ENCODE measurements around the gene CASP2. TPM values are rescaled to one million over a fixed set of nuclear protein-coding genes. Genes with fewer than 3 reads are reported as not detected.

Gene CASP2
- polyA plus RNA-seq (ENCODE audit: insufficient read length in 3 of 3): 10 to 100 TPM; 46.9 to 47.8 (median 47.4) TPM

GRCh38 chr7:143287935-143288826 lies at the start of gene CASP2:
Gene CASP2, plus strand, starts transcription at chr7:143288351. Its CDS starts 105 bp downstream, at chr7:143288456.
- DNase-seq (ENCODE audit: low read depth in 3 of 3, low spot score in 2 of 3): peak in 2 of 3 donors; percentile 90 to 91

DNA sequence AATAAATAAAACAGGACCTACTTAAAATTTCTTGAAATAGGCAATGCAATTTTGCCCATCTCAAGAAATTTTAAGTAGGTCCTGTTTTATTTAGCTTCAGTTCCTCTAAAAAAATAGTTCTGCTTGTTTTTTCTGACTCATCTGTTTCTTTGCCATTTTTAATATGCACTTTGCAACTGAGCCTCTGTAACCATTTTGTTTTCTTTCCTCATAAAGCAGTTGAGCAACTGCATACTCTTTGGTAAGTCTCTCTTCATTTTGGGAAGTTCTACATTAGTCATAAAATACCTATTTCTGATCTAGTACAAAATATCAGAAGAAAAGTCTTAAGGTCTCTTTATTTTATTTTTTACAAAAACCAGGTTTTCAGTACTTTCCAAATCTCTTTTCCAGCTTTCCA lies 48.3 kb upstream of the CASP2 start:
- no peak for DNase-seq (ENCODE audit: low read depth in 3 of 3, low spot score in 2 of 3)

- DNase-seq (ENCODE audit: low read depth in 3 of 3, low spot score in 2 of 3): peak; percentile 61 to 67 (median 65)
Observed at GRCh38 chr7:143240291-143241168, 47.6 kb upstream of the CASP2 start.

DNA sequence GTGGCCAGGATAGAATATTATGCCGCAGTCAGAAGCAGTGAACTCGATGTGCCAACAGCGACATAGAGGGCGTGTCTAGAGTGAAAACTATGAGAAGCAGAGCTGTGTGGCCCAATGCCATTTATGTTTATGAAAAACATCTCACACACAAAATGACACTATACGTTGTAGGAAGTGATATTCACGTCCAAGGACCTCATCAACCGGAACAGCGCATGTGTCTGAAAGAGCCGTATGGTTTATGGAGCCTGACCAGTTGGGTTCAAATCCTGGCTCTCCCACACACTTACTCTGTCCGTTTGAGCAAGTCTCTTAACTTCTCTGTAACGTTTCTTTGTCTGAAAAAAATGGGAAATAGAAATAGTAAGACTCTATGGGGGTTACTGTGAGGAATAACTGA lies 45.8 kb upstream of the CASP2 start:
- DNase-seq (ENCODE audit: low read depth in 3 of 3, low spot score in 2 of 3): no peak

DNA sequence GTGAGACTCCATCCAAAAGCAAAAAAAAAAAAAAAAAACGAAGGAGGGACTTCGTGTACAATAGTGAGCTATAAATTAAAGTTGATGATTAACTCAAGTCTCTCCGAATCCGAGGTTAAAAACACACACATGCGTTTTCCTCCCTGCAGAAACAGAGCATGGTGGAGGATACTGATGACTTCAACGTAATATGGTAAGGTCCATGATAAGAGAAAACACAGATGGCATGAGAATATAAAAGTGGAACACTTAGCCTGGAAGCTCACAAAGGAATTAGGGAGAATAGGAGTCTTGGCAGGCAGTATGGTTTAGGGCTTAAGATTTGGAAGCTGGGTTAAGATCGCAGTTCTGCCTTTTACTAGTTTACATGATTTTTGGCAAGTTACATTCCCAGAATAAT lies 45.0 kb upstream of the CASP2 start:
- DNase-seq (ENCODE audit: low read depth in 3 of 3, low spot score in 2 of 3): no peak

- no peak for DNase-seq (ENCODE audit: low read depth in 3 of 3, low spot score in 2 of 3)
Observed at GRCh38 chr7:143243614-143244013, 44.5 kb upstream of the CASP2 start.

GRCh38 chr7:143244321-143244720 lies 43.8 kb upstream of the CASP2 start:
- DNase-seq (ENCODE audit: low read depth in 3 of 3, low spot score in 2 of 3): no peak

DNA sequence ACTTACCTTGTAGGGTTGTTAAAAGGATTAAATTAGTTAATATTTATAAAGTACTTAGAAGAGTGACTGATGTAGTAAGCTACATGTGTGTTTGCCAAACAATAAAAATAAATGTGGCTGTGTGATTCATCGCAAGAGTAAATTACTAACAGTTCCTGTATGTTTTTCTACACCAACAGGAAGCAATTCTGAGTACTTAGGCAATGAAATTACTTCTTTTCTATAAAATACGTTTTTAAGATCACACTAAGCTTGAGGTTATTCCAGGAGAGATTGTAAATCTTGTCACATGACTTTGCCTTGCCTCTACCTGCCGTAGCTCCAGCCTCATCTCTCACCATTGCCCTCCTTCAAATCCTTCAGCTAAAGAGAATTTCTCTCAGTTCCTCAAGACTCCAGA lies 43.0 kb upstream of the CASP2 start:
- no peak for DNase-seq (ENCODE audit: low read depth in 3 of 3, low spot score in 2 of 3)

- DNase-seq (ENCODE audit: low read depth in 3 of 3, low spot score in 2 of 3): no peak
Observed at GRCh38 chr7:143247372-143247771, 40.8 kb upstream of the CASP2 start.

GRCh38 chr7:143248761-143249354 lies 39.3 kb upstream of the CASP2 start:
- no peak for DNase-seq (ENCODE audit: low read depth in 3 of 3, low spot score in 2 of 3)

GRCh38 chr7:143250199-143250598 lies 38.0 kb upstream of the CASP2 start:
- no peak for DNase-seq (ENCODE audit: low read depth in 3 of 3, low spot score in 2 of 3)

GRCh38 chr7:143250822-143251221 lies 37.3 kb upstream of the CASP2 start:
- DNase-seq (ENCODE audit: low read depth in 3 of 3, low spot score in 2 of 3): no peak

- DNase-seq (ENCODE audit: low read depth in 3 of 3, low spot score in 2 of 3): no peak
Observed at GRCh38 chr7:143252006-143252405, 36.1 kb upstream of the CASP2 start.

- DNase-seq (ENCODE audit: low read depth in 3 of 3, low spot score in 2 of 3): no peak
Observed at GRCh38 chr7:143255564-143255963, 32.6 kb upstream of the CASP2 start.

- DNase-seq (ENCODE audit: low read depth in 3 of 3, low spot score in 2 of 3): no peak
Observed at GRCh38 chr7:143256325-143256724, 31.8 kb upstream of the CASP2 start.

DNA sequence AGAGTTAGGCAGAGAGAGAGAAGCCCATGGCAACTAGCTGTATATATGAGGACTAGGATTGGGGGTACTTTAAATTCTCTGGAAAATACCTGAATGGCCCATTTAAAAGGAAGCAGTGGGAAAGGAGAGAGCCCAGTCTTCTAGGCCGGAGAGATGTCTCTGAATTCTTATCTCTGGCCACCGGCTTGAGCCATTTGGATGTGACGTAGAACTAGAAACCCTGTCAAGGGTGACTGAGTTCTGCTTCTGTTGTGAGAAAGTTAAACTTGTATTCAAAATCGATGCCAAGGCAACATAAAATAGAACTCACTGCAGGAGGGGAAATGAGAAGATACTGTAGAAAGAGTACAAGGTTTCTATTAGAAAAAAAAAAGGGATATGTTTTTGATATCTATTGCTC lies 31.2 kb upstream of the CASP2 start:
- DNase-seq (ENCODE audit: low read depth in 3 of 3, low spot score in 2 of 3): no peak

GRCh38 chr7:143257501-143257900 lies 30.6 kb upstream of the CASP2 start:
- DNase-seq (ENCODE audit: low read depth in 3 of 3, low spot score in 2 of 3): no peak

GRCh38 chr7:143258831-143259230 lies 29.3 kb upstream of the CASP2 start:
- DNase-seq (ENCODE audit: low read depth in 3 of 3, low spot score in 2 of 3): no peak

- DNase-seq (ENCODE audit: low read depth in 3 of 3, low spot score in 2 of 3): no peak
Observed at GRCh38 chr7:143259765-143260164, 28.4 kb upstream of the CASP2 start.

DNA sequence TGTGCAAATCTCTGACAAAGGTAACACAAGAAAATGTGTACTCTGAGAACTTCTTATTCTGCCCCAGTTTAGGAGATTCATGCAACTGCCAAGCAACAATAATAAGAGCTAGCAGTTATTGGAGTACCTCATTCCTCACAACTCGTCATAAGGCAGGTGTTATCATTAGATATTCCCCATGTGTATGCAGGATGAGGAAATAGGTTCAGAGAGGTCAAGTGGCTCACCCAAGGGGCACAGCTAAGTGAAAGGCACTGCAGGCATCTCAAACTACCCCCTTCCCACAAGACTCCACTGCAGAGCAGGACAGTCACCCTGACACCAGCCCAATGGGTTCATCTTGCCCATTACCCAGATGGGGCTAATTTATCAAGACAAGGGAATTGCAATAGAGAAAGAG lies 26.2 kb upstream of the CASP2 start:
- DNase-seq (ENCODE audit: low read depth in 3 of 3, low spot score in 2 of 3): no peak

All from right renal cortex interstitium (tissue), 3 donors.